Right atrium auricular region (tissue), 2 donors: ENCODE results near the gene LMAN2. TPM values are rescaled to one million over a fixed set of nuclear protein-coding genes. Genes with fewer than 3 reads are reported as not detected.

Experiments
- DNase-seq: peaks from one replicate; pipeline ENCODE4 v3.0.0-alpha.2; 2019; ENCODE audit warnings: low spot score
- H3K27ac ChIP-seq, 2 donors: fragments of 200-600 bp; sonication (generic); 1 replicate in 1 of 2; 2 replicates in 1 of 2; pipeline ENCODE4 v1.5.1; 2016 to 2019
- H3K27me3 ChIP-seq, 2 donors: fragments of 200-600 bp; sonication (generic); one replicate each; pipeline versions ENCODE4 v1.5.1 to v1.6.0; 2017 to 2019
- H3K36me3 ChIP-seq: fragments of 200-600 bp; sonication (generic); one replicate; pipeline ENCODE4 v1.5.1; 2016
- H3K4me1 ChIP-seq, 2 donors: fragments of 200-600 bp; sonication (generic); one replicate each; pipeline versions ENCODE4 v1.5.1 to v1.6.0; 2017 to 2019
- H3K4me3 ChIP-seq, 2 donors: fragments of 200-600 bp; sonication (generic); 1 replicate in 1 of 2; 2 replicates in 1 of 2; pipeline ENCODE4 v1.5.1; 2017 to 2019; ENCODE audit warnings: mild to moderate bottlenecking in 1 of 2, moderate library complexity in 1 of 2
- H3K9me3 ChIP-seq, 2 donors: fragments of 200-600 bp; sonication (generic); one replicate each; pipeline ENCODE4 v1.5.1; 2019
- total RNA-seq, 2 donors: library from RNA; depleted of rRNA; stranded (reverse); fragments of >200 nt; gene quantifications; one replicate each; pipeline ENCODE4 v1.1.0, GENCODE V29; 2016
- TF ChIP-seq, protein P1 (sequence below), 2 donors: fragments of 200-600 bp; sonication (generic); IDR thresholded peaks; one replicate each; pipeline ENCODE4 v1.5.1; 2019; ENCODE audit warnings: antibody characterized with exemption in 2 of 2

LMAN2 gene
- total RNA-seq, 2 donors from 2014 or later, result 128 to 134 TPM

DNA sequence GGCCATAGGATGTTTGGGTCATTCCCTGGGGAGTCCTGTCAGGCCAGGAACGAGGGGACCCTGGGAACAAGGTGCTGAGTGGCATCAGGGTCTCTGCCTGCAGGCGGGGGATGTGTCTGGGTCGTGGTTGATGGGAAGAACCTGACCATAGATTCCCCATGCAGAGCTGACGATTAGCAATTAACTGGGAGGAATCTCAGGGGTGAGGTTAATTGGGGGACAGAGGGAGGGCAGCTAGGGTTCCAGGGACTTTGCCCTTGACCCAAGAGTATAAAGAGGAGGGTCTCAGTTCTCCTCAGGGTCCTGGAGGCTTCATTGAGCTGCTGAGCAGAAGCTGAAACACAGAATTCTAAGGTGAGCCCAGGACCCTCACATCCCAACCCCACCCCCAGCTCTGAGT, 32.7 kb upstream of the LMAN2 start, which contains the start of gene SLC34A1:
SLC34A1 (plus strand) TSS at position 301 of the 400 bp plus-strand sequence. CDS start 1,308 bp downstream, outside the sequence.
- Histone ChIP-seq H3K27me3 (no peaks in the 10 kb centered on the region), H3K27ac (no peak within 1 kb of the TSS), H3K4me1 (no peaks in the 10 kb centered on the region), H3K9me3 (no peaks in the 10 kb centered on the region), H3K4me3 (no peak within 1 kb of the TSS), H3K36me3 (no peaks in the 10 kb centered on the region)
- DNase-seq, result no peak
- TF ChIP-seq, protein P1, sequence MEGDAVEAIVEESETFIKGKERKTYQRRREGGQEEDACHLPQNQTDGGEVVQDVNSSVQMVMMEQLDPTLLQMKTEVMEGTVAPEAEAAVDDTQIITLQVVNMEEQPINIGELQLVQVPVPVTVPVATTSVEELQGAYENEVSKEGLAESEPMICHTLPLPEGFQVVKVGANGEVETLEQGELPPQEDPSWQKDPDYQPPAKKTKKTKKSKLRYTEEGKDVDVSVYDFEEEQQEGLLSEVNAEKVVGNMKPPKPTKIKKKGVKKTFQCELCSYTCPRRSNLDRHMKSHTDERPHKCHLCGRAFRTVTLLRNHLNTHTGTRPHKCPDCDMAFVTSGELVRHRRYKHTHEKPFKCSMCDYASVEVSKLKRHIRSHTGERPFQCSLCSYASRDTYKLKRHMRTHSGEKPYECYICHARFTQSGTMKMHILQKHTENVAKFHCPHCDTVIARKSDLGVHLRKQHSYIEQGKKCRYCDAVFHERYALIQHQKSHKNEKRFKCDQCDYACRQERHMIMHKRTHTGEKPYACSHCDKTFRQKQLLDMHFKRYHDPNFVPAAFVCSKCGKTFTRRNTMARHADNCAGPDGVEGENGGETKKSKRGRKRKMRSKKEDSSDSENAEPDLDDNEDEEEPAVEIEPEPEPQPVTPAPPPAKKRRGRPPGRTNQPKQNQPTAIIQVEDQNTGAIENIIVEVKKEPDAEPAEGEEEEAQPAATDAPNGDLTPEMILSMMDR (IDR thresholded peaks at IDR 0.05), result no peak

DNA sequence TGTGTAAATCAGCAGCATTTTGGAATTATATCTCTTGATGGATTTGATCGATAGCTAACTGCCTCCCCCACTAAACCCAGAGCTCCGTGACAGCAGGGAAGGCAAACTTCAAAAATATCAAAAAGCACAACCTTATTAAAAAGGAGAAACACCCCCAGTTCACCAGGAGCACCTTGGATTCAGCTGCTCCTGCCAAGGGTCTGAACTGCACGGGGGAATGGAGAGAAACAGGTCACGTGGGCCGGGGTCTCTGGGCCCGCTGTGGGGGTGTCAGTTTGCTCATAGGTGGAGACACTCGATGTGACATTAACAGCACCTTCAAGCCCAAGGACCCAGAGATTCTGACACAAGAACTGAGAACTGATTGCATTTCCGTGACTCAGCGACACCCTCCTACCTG, 31.7 kb upstream of the LMAN2 start:
- no peak for DNase-seq
- Histone ChIP-seq H3K36me3 (no peaks in the 10 kb centered on the region), H3K9me3 (no peaks in the 10 kb centered on the region), H3K4me3 (no peak overlapping the region), H3K27me3 (no peaks in the 10 kb centered on the region), H3K27ac (no peak overlapping the region), H3K4me1 (no peaks in the 10 kb centered on the region)
- TF ChIP-seq, protein P1 (IDR thresholded peaks at IDR 0.05), result no peak

DNA sequence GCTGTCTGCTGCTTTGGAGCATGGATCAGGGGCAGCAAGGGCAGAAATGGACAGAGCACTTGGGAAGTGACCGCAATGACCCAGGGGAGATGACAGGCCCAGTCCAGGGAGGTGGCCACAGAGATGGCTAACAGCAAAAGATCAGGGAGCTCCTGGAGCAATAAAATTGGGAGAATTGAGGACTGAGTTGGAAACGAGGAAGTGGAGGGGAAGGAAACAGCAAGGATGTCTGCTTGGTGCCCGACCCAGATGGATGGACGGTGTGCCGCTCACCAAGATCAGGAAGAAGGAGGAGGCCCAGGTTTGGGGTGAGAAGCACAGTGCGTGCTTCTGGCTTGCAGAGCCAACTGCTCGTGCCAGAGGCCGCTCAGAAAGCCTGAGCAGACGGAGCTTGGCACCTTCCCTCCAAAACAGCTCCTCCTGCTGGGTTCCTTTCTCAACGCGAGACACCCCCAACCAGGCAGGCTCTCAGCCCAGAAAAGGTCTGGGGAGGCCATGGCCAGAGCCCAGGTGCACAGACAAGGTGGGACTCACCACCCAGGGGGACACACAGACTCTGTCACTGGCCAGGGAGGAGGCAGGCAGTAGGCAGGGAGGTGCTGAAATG, 31.1 kb upstream of the LMAN2 start:
- Histone ChIP-seq H3K36me3 (no peaks in the 10 kb centered on the region), H3K4me1 (no peaks in the 10 kb centered on the region), H3K27ac (no peak overlapping the region), H3K27me3 (no peaks in the 10 kb centered on the region), H3K4me3 (no peak overlapping the region), H3K9me3 (no peaks in the 10 kb centered on the region)
- TF ChIP-seq, protein P1 (IDR thresholded peaks at IDR 0.05), result peak in 1 of 2 donors; percentile 45
- no peak for DNase-seq

DNA sequence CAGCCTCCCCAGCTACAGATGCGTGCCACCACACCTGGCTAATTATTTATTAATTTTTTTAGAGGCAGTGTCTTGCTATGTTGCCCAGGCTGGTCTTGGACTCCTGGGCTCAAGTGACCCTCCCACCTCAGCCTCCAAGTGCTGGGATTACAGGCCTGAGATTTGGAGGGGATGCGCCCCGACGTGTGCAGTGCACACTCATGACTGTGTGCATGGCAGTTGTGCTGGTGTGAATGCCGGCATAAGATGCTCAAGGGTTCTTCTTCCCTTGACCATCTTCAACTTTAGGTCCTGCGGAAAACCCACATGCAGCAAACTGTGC, 29.3 kb upstream of the LMAN2 start:
- Histone ChIP-seq H3K36me3 (no peaks in the 10 kb centered on the region), H3K4me3 (no peak overlapping the region), H3K27me3 (no peaks in the 10 kb centered on the region), H3K4me1 (no peaks in the 10 kb centered on the region), H3K9me3 (no peaks in the 10 kb centered on the region), H3K27ac (no peak overlapping the region)
- no peak for DNase-seq
- TF ChIP-seq, protein P1 (IDR thresholded peaks at IDR 0.05), result no peak

DNA sequence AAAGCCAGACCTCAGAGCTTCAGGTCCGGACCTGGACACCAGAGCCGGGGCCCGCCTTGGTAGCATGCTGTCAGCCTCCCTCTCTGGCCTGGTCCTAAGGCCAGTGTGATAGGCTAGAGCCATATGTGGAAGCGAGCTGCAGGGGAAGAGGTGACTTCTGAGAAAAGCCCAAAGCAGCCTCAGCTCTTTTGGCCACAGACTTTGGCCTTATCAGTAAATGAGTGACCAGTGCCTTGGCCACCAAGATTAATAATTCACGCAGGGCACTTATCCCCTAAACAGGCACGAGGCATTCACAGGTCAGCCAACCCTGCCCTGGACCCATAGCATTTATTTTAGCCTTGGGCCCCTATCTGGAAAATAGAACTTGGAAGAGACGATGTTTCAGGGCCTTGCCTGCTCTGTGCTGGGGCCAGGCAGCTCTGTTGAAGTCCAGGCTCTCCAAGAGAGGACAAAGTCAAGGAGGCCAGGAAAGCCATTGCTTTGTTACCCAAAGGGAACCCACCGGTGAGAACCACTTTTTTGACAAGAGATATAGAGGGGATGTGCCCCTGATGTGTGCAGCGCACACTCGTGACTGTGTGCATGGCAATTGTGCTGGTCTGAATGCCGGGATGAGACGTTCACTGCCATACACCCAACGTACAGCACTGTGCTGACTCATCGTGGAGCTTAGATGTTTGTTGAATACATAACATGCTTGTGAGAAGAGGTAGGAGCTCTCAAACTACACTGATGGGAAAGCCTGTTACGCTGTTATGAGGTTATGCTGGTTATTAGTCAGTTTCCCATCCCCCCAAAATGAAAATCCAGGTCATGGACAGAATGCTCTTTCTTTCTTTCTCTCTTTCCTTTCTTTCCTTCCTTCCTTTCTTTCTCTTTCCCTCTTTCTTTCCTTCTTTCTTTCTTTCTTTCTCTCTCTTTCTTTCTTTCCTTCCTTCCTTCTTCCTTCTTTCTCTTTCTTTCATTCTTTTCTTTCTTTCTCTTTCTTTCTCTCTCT, 27.7 kb upstream of the LMAN2 start:
- Histone ChIP-seq H3K36me3 (no peaks in the 10 kb centered on the region), H3K27ac (no peak overlapping the region), H3K9me3 (no peaks in the 10 kb centered on the region), H3K4me3 (no peak overlapping the region), H3K4me1 (no peaks in the 10 kb centered on the region), H3K27me3 (no peaks in the 10 kb centered on the region)
- no peak for DNase-seq
- TF ChIP-seq, protein P1 (IDR thresholded peaks at IDR 0.05), result no peak
